Subcutaneous abdominal adipose tissue (tissue), 5 donors: Measurements from ENCODE around the gene DNPEP.
"Not testable (repeated sequence)": the region's sequence is repeated elsewhere in the genome, so short reads cannot be mapped to it uniquely, and the experiment has no call there.

Experiments
- H3K27ac ChIP-seq: one replicate; pipeline ENCODE4 v1.7.0; 2013; ENCODE audit warnings: low read depth, mild to moderate bottlenecking, inconsistent platforms, low read length, moderate library complexity
- H3K27me3 ChIP-seq, 5 donors: one replicate each; pipeline ENCODE4 v1.7.0; 2013; ENCODE audit warnings: low read length in 5 of 5, inconsistent platforms in 1 of 5; ENCODE audit not compliant: control insufficient read depth in 5 of 5, insufficient read depth in 4 of 5
- H3K36me3 ChIP-seq, 5 donors: one replicate each; pipeline ENCODE4 v1.7.0; 2013; ENCODE audit warnings: low read length in 5 of 5; ENCODE audit not compliant: control insufficient read depth in 5 of 5, insufficient read depth in 5 of 5
- H3K4me1 ChIP-seq, 5 donors: one replicate each; pipeline ENCODE4 v1.7.0; 2013; ENCODE audit warnings: low read length in 5 of 5, mild to moderate bottlenecking in 3 of 5, moderate library complexity in 1 of 5; ENCODE audit not compliant: control insufficient read depth in 5 of 5, insufficient read depth in 5 of 5
- H3K4me3 ChIP-seq, 5 donors: one replicate each; pipeline ENCODE4 v1.7.0; 2013; ENCODE audit warnings: low read length in 5 of 5, low read depth in 1 of 5
- H3K9ac ChIP-seq, 5 donors: one replicate each; pipeline ENCODE4 v1.7.0; 2013; ENCODE audit warnings: low read length in 5 of 5, mild to moderate bottlenecking in 4 of 5, moderate library complexity in 3 of 5
- H3K9me3 ChIP-seq, 5 donors: one replicate each; pipeline ENCODE4 v1.7.0; 2013; ENCODE audit warnings: low read length in 5 of 5; ENCODE audit not compliant: control insufficient read depth in 5 of 5
- donor health status: healthy.
- donor health status: healthy.
- donor health status: healthy.
- donor health status: healthy.
- donor health status: healthy.

The DNPEP gene

GRCh38 chr2:219402665-219403515, 15.2 kb upstream of the DNPEP start:
- H3K9me3 ChIP-seq, result no peaks in the 10 kb centered on the region
- no peak overlapping the region for H3K9ac ChIP-seq
- no peak overlapping the region for H3K4me3 ChIP-seq
- peaks cover 0 to 12% (median 0%) of the 10 kb centered on the region in 5 donors for H3K4me1 ChIP-seq
- no peaks in the 10 kb centered on the region for H3K36me3 ChIP-seq
- H3K27me3 ChIP-seq, result peaks cover 0 to 4% (median 2%) of the 10 kb centered on the region in 5 donors
- no peak overlapping the region for H3K27ac ChIP-seq

- Histone ChIP-seq H3K27ac (no peak overlapping the region), H3K4me1 (peaks cover 0 to 12% (median 0%) of the 10 kb centered on the region in 5 donors)
Observed at GRCh38 chr2:219401606-219402005, 13.9 kb upstream of the DNPEP start.

DNA sequence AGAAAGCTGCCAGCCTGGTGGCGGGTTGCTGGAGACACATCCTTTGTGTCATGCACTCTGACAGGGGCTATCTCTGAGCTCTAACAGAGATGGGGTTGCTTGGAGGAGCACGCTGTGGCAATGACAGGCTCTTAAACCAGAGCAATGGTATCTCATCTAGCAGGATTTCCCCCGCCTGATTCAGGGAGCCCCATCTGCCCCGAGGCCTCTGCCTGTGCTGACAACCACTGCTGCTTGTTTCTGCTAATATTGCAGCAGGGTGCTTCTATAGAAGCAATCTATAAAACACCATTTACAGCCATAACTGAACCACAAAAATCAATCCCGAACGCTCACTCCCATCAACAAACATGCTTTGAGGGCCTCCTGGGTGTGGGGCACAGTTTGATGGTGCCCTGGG, 12.8 kb upstream of the DNPEP start:
- Histone ChIP-seq H3K36me3 (no peaks in the 10 kb centered on the region), H3K4me1 (peaks cover 0 to 12% (median 0%) of the 10 kb centered on the region in 5 donors), H3K4me3 (no peak overlapping the region), H3K9me3 (no peaks in the 10 kb centered on the region), H3K27me3 (peaks cover 0 to 3% (median under 1%) of the 10 kb centered on the region in 5 donors), H3K9ac (no peak overlapping the region), H3K27ac (no peak overlapping the region)

More at GRCh38 chr2:219401606-219402005, 13.9 kb upstream of the DNPEP start:
- Histone ChIP-seq H3K9ac (no peak overlapping the region), H3K27me3 (peaks cover 0 to 4% (median 2%) of the 10 kb centered on the region in 5 donors), H3K36me3 (no peaks in the 10 kb centered on the region), H3K9me3 (no peaks in the 10 kb centered on the region), H3K4me3 (no peak overlapping the region)

GRCh38 chr2:219399716-219400478, 12.2 kb upstream of the DNPEP start:
- no peaks in the 10 kb centered on the region for H3K36me3 ChIP-seq
- peaks cover 0 to 3% (median 0%) of the 10 kb centered on the region in 5 donors for H3K27me3 ChIP-seq
- H3K9me3 ChIP-seq, result no peaks in the 10 kb centered on the region
- no peak overlapping the region for H3K27ac ChIP-seq
- H3K4me1 ChIP-seq, result peaks cover 0 to 12% (median 0%) of the 10 kb centered on the region in 5 donors
- H3K9ac ChIP-seq, result no peak overlapping the region
- H3K4me3 ChIP-seq, result no peak overlapping the region

GRCh38 chr2:219398721-219399363, 11.1 kb upstream of the DNPEP start:
- no peaks in the 10 kb centered on the region for H3K27me3 ChIP-seq
- H3K9ac ChIP-seq, result no peak overlapping the region
- peaks cover 0 to 12% (median 0%) of the 10 kb centered on the region in 5 donors for H3K4me1 ChIP-seq
- H3K9me3 ChIP-seq, result no peaks in the 10 kb centered on the region
- H3K27ac ChIP-seq, result no peak overlapping the region
- no peak overlapping the region for H3K4me3 ChIP-seq
- H3K36me3 ChIP-seq, result no peaks in the 10 kb centered on the region

DNA sequence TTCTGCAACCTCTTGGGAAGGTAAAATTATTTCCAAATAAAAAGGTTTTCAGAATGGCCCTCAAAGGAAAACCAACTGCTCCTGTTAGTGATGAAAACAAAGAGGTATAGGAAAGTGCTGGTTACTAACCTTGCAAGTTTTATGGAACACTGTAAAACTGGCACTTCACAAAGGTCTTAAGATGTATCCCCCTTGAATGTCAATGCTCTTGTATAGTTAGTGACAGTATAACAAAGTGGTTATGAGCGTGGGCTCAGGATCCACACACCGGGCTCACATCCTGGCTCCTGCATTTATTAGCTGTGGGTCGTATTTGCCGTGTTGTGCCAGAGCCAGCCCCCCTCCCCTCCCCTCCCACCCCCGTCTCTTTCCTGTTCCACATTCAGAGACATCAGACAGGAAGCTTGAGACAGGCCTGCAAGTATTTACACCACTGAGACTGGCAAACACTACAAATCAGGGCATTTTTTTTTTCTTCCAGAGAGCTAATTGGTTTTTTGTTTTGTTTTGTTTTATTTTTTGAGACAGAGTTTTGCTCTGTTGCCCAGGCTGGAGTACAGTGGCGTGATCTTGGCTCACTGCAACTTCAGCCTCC, 9.2 kb upstream of the DNPEP start:
- Histone ChIP-seq H3K27me3 (peaks cover 0 to 2% (median 0%) of the 10 kb centered on the region in 5 donors), H3K4me3 (no peak overlapping the region), H3K36me3 (no peaks in the 10 kb centered on the region), H3K4me1 (peaks cover 0 to 3% (median 0%) of the 10 kb centered on the region in 5 donors), H3K9me3 (no peaks in the 10 kb centered on the region), H3K9ac (no peak overlapping the region), H3K27ac (no peak overlapping the region)

DNA sequence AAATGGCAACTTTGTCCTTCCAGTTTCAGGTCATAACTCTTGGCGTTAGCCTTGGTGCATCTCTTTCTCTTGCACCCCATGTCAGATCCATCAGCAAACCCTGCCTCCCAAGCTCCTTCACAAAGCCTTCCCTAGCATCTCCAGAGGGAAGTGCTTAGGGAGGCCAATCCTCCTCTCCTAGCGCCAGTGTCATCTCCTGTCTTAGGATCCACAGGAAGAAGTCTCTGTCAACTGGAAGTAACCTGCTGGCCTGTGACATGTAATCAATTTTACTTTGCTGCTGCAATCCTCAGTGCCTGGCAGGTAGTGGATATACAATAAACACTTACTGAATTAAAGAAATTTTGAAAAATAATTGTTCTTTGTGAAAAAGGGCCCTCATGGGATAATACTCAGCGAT, 7.9 kb upstream of the DNPEP start:
- no peak overlapping the region for H3K27ac ChIP-seq
- H3K27me3 ChIP-seq, result peaks cover 0 to 2% (median 0%) of the 10 kb centered on the region in 5 donors
- H3K9me3 ChIP-seq, result no peaks in the 10 kb centered on the region
- no peaks in the 10 kb centered on the region for H3K4me1 ChIP-seq
- H3K4me3 ChIP-seq, result no peak overlapping the region
- H3K9ac ChIP-seq, result no peak overlapping the region
- no peaks in the 10 kb centered on the region for H3K36me3 ChIP-seq

DNA sequence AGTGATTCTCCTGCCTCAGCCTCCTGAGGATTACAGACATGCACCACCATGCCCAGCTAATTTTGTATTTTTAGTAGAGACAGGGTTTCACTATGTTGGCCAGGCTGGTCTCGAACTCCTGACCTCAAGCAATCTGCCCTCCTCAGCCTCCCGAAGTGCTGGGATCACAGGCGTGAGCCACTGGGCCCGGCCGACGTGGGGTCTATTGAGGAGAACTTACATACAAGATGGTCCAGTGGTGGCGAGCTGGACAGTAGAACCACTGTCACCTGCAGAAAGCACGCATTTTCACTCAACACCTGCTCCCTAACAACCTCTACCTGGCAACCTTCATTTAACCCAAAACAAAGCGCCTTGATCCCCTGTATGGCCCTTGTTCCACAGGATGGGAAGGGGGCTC, 7.3 kb upstream of the DNPEP start:
- not testable (repeated sequence) for H3K4me3 ChIP-seq, H3K36me3 ChIP-seq, H3K27ac ChIP-seq, H3K4me1 ChIP-seq, H3K27me3 ChIP-seq, H3K9ac ChIP-seq, H3K9me3 ChIP-seq

DNA sequence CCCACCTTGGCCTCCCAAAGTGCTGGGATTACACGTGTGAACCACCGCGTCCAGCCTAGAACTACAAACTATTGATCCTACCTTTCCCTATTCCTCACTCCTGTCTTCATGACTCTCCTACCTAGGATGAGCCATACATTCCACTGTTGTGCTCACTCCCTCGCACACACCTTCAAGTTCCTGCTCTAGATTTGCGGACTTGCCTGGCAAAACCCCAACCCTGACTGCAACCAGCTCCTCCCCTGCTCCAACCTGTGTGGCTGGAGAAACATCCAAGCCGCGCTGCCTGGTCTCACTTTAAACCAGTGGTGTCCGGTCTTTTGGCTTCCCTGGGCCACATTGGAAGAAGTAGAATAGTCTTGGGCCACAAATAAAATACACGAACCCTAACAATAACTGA, 5.0 kb upstream of the DNPEP start:
- peaks cover 0 to 6% (median 4%) of the 10 kb centered on the region in 5 donors for H3K4me1 ChIP-seq
- peaks cover 0 to 2% (median 0%) of the 10 kb centered on the region in 5 donors for H3K27me3 ChIP-seq
- H3K4me3 ChIP-seq, result no peak overlapping the region
- H3K36me3 ChIP-seq, result no peaks in the 10 kb centered on the region
- no peak overlapping the region for H3K9ac ChIP-seq
- no peaks in the 10 kb centered on the region for H3K9me3 ChIP-seq
- H3K27ac ChIP-seq, result no peak overlapping the region
